Right lobe of liver (tissue), 6 donors: ENCODE data around the gene GALNT1. TPM values are rescaled to one million over a fixed set of nuclear protein-coding genes. Genes with fewer than 3 reads are reported as not detected.

Experiments used
- ATAC-seq, 4 donors: fragments of 200-7000 bp; cut with Tn5 transposase; one replicate each; pipeline ENCODE4 v1.9.1; 2020; ENCODE audit warnings: mild to moderate bottlenecking in 4 of 4, moderate library complexity in 4 of 4
- DNase-seq, 3 donors: peaks; one replicate each; pipeline ENCODE4 v3.0.0-alpha.2; 2020
- H3K27ac ChIP-seq, 3 donors: fragments of 200-600 bp; one replicate each; pipeline ENCODE4 v1.8.0; 2022
- H3K27me3 ChIP-seq, 2 donors: fragments of 200-600 bp; one replicate each; pipeline ENCODE4 v1.8.0; 2022
- H3K36me3 ChIP-seq, 4 donors: fragments of 200-600 bp; sonication (generic) in 1 of 4; one replicate each; pipeline versions ENCODE4 v1.5.1 to v1.8.0; 2017 to 2022; ENCODE audit warnings: control low read depth in 1 of 4
- H3K4me1 ChIP-seq, 4 donors: fragments of 200-600 bp; sonication (generic) in 1 of 4; one replicate each; pipeline versions ENCODE4 v1.5.1 to v1.8.0; 2017 to 2022; ENCODE audit warnings: control low read depth in 1 of 4
- H3K4me3 ChIP-seq, 3 donors: fragments of 200-600 bp; one replicate each; pipeline ENCODE4 v1.8.0; 2022
- H3K9me3 ChIP-seq, 4 donors: fragments of 200-600 bp; sonication (generic) in 1 of 4; one replicate each; pipeline versions ENCODE4 v1.5.1 to v1.8.0; 2017 to 2022; ENCODE audit warnings: control low read depth in 1 of 4
- CTCF ChIP-seq, 4 donors: fragments of 200-600 bp in 3 of 4; fragments of 450-650 bp in 1 of 4; IDR thresholded peaks; one replicate each; pipeline versions ENCODE4 v1.5.1 to v1.8.0; 2016 to 2022; ENCODE audit warnings: antibody characterized with exemption in 4 of 4, mild to moderate bottlenecking in 2 of 4
- POLR2A ChIP-seq: fragments of 450-650 bp; IDR thresholded peaks from one replicate; pipeline ENCODE4 v1.6.1; 2017; ENCODE audit warnings: antibody characterized with exemption, mild to moderate bottlenecking
- WGBS: methylation state at CpG from one replicate; pipeline ENCODE4 v1.1.6; 2018; ENCODE audit warnings: low coverage, low lambda C conversion rate; ENCODE audit not compliant: insufficient coverage; ENCODE audit errors: missing lambda C conversion rate; 5-methylcytosine and 5-hydroxymethylcytosine counted together
- intact Hi-C, 2 donors: fragments of 100-400 bp; cut with DNase I; formaldehyde crosslinking; loops; one replicate each; pipeline versions ENCODE4 v1.11.2 to v1.14.1; 2022
- total RNA-seq, 6 experiments: library from RNA; depleted of rRNA in 2 of 6; stranded (reverse); fragments of >200 nt in 2 of 6; fragmentation: NEBNext Ultra II Directional in 3 of 6; extraction: Animal tissue kit (Norgen Biotek cat#: 25700) in 3 of 6; gene quantifications; one replicate each; pipeline versions ENCODE4 v1.1.0 to v1.2.4, GENCODE V29; 2016 to 2023
- donor health status: DM: no; HTN: yes; CAD: no.
- donor health status: DM: no; HTN: no; CAD: no.
- donor health status: DM: no; HTN: no; CAD: no.
- donor health status: DM: no; HTN: yes; CAD: no.
- donor health status: DM: no; HTN: yes; CAD: no.

GALNT1 gene
- total RNA-seq, 6 experiments from 2014 or later, result 28.0 to 47.4 (median 40.4) TPM

- H3K27me3 ChIP-seq, result no peaks in the 10 kb centered on the region
- H3K27ac ChIP-seq, result no peak overlapping the region
- no peak for TF ChIP-seq POLR2A
- DNase-seq (no peak), ATAC-seq (no peak)
- H3K36me3 ChIP-seq, result no peaks in the 10 kb centered on the region
- H3K9me3 ChIP-seq, result no peaks in the 10 kb centered on the region
- peaks cover 0 to 4% (median 0%) of the 10 kb centered on the region in 4 donors for H3K4me1 ChIP-seq
- 59% methylated on average over 4 of the region's 4 CpGs for WGBS
- H3K4me3 ChIP-seq, result no peak overlapping the region
- intact Hi-C loops, result no loop called here
These were observed 37.9 kb downstream of the GALNT1 start for GRCh38 chr18:35619464-35619863.

- Histone ChIP-seq H3K9me3 (no peaks in the 10 kb centered on the region), H3K27ac (no peak overlapping the region), H3K27me3 (no peaks in the 10 kb centered on the region), H3K4me3 (no peak overlapping the region), H3K36me3 (no peaks in the 10 kb centered on the region), H3K4me1 (peaks cover 0 to 4% (median 0%) of the 10 kb centered on the region in 4 donors)
- DNase-seq (no peak), ATAC-seq (no peak)
- WGBS, result 47% methylated on average over 4 of the region's 4 CpGs
- intact Hi-C loops, result no loop called here
- no peak for TF ChIP-seq POLR2A
- TF ChIP-seq CTCF (IDR thresholded peaks at IDR 0.05), result no peak
These were observed 38.4 kb downstream of the GALNT1 start for GRCh38 chr18:35619941-35620340.

GRCh38 chr18:35620765-35621164 is 39.2 kb downstream of the GALNT1 start:
- TF ChIP-seq POLR2A (no peak), CTCF (IDR thresholded peaks at IDR 0.05) (no peak)
- no peaks in the 10 kb centered on the region for H3K27me3 ChIP-seq
- no peaks in the 10 kb centered on the region for H3K36me3 ChIP-seq
- H3K9me3 ChIP-seq, result no peaks in the 10 kb centered on the region
- DNase-seq, result no peak
- WGBS, result 28% methylated on average over 3 of the region's 3 CpGs
- peaks cover 0 to 4% (median 0%) of the 10 kb centered on the region in 4 donors for H3K4me1 ChIP-seq
- H3K27ac ChIP-seq, result no peak overlapping the region
- H3K4me3 ChIP-seq, result no peak overlapping the region
- intact Hi-C loops, result no loop called here
- peak in 2 of 4 donors; percentile 18 to 46 for ATAC-seq

- no peaks in the 10 kb centered on the region for H3K27me3 ChIP-seq
- peaks cover 0 to 4% (median 0%) of the 10 kb centered on the region in 4 donors for H3K4me1 ChIP-seq
- no peaks in the 10 kb centered on the region for H3K9me3 ChIP-seq
- H3K36me3 ChIP-seq, result no peaks in the 10 kb centered on the region
- no peak overlapping the region for H3K27ac ChIP-seq
- DNase-seq (no peak), ATAC-seq (no peak)
- no peak for TF ChIP-seq POLR2A
- no peak for TF ChIP-seq CTCF (IDR thresholded peaks at IDR 0.05)
- intact Hi-C loops, result no loop called here
- H3K4me3 ChIP-seq, result no peak overlapping the region
These were observed 41.7 kb downstream of the GALNT1 start for GRCh38 chr18:35623255-35623654.

GRCh38 chr18:35624146-35624545 is 42.6 kb downstream of the GALNT1 start:
- no peak for ATAC-seq
- TF ChIP-seq CTCF (IDR thresholded peaks at IDR 0.05) (no peak), POLR2A (no peak)
- no peak for DNase-seq
- Histone ChIP-seq H3K27me3 (no peaks in the 10 kb centered on the region), H3K4me1 (peaks cover 0 to 2% (median 0%) of the 10 kb centered on the region in 4 donors), H3K4me3 (no peak overlapping the region), H3K36me3 (no peaks in the 10 kb centered on the region), H3K27ac (no peak overlapping the region), H3K9me3 (no peaks in the 10 kb centered on the region)
- WGBS, result 87% methylated on average over 1 of the region's 1 CpG
- intact Hi-C loops, result no loop called here
